GM12872 (cell line): ENCODE results near the gene PPP3CA.

Source experiments
- TF ChIP-seq, protein P1 (sequence below): IDR thresholded peaks from 3 replicates; pipeline ENCODE4 v1.5.1; 2011; ENCODE audit warnings: low read depth, mild to moderate bottlenecking, low read length, moderate library complexity; ENCODE audit not compliant: insufficient read depth

The PPP3CA gene

DNA sequence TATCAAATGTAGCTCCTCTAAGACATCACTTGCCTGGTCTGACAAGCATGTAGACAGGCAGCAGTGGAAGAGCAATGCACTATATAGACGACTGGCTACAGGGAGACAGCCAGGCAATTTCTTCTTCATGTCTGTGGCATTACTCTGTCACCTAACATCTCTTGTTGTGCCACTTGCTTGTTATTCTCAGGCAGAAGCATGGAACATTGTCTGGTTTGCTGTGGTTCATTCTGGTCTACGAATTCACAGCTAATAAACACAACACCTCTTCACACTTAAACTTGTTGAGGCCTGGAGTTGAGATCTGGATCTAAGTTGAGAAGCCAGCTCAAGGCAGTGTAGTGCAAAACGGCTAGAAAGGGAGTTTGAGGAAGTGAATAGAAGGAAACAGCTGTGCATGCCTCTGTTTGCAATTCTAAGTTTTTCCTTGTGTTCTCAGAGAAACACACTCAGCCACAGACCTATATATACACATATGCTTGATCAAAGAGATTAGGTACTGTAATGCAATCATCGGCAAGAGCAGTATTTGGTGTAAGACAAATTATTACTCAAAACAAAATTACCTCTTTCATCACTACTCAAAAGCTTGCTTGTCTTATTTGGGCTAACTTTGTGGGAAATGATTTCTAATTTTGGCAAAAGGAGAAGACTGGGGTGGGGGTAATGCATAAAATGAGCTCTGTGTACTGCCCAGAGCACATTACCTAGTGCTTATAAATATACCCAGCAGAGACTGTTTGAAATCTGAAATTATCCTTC lies 243.8 kb downstream of the PPP3CA start:
- TF ChIP-seq, protein P1, sequence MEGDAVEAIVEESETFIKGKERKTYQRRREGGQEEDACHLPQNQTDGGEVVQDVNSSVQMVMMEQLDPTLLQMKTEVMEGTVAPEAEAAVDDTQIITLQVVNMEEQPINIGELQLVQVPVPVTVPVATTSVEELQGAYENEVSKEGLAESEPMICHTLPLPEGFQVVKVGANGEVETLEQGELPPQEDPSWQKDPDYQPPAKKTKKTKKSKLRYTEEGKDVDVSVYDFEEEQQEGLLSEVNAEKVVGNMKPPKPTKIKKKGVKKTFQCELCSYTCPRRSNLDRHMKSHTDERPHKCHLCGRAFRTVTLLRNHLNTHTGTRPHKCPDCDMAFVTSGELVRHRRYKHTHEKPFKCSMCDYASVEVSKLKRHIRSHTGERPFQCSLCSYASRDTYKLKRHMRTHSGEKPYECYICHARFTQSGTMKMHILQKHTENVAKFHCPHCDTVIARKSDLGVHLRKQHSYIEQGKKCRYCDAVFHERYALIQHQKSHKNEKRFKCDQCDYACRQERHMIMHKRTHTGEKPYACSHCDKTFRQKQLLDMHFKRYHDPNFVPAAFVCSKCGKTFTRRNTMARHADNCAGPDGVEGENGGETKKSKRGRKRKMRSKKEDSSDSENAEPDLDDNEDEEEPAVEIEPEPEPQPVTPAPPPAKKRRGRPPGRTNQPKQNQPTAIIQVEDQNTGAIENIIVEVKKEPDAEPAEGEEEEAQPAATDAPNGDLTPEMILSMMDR = no peak

DNA sequence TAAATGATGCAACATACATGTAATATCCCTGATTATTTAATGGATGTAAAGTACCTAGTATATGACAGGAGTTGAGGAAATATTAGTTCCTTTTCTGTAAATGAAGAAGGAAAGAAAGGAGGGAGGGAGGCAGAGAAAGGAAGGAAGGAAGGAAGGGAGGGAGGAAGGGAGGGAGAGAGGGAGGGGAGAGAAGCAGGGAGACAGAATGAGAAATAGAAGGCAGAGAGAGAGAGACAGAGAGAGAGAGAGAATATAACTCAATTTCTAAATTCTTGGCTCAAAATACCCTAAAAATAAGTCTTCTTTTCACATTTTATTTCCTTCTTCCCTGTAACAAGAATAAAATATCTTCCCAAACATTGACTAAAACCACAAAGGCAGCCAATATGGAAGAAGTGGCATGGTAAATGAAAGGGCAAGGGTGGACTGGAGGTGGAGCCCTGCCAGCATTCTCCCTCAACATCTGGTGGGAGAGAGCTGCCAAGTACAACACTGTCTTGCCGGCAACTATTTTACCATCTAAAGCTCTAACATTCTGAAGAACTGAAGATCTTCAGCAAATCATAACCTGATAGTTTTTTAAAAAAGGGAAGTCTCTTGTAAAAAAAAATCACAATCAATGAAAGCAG lies 245.1 kb downstream of the PPP3CA start:
- TF ChIP-seq, protein P1 = no peak

DNA sequence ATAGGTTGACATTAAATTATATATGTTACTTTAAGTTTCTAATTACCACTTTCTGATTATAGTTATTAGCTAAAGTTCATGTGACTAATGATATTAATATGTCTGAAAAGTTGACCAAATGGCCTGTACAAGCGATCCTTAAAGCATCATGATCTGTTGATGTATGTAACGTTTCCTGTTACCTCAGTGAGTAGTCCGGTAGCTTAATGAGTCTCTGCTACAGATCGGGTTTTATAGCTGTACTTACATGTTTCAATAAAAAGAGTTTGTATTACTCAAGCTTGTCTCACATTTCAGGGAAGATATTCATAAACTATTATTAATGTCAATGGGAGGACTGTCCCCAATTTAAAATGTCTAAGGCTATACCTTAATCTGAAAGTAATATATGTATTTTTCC lies 246.3 kb downstream of the PPP3CA start:
- TF ChIP-seq, protein P1 = no peak

DNA sequence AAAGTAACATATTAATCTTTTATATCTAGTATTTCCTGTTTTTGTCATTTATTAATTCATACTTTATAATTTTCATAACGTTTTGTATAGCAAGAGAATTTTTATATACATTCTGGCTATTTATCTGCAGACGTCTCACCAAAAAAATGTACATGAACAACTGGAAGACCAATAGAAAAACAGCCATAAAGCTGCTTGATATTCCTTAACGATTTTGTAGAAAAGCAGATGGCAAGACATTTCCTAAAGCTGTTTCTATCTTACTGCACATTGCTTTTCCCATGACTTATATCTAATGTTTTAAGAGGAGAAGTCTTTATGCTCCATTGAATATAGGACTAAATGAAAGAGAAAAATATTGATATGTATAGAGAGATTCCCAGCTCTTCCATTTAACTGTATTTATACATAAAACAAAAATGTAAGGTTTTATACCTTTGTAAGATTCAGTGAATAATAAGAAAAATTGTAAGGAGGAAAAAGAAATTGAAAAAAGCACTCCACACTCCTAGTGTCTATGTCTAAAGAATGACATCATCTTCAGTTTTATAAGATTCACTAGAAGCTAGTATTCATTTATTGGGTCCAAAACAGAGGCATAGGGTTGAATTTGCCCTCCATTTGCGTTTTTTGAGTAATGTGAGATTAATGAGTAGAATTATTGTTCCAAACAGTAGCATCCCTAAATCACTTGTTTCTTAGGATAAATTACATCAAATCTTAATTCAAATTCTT lies 248.5 kb downstream of the PPP3CA start:
- TF ChIP-seq, protein P1 = no peak

DNA sequence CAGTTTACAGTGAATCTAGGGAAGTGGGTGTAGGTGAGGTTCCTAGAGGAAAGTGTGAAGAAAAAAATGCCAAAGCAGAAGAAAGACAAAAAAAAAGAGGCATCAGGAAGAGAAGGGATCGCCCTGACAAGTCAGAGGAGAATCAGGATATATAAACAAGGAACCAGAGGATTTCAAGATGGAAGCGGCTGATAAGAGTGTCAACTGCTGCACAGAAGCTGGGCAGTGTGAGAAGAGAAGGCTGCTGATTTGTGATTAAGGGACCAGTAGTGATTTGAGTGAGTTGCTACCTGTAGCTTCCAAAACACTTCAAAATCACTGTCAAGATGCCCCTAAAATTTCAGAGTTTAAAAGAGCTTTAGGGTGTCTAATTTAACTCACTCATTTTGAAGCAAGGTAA lies 258.2 kb downstream of the PPP3CA start:
- TF ChIP-seq, protein P1 = no peak

DNA sequence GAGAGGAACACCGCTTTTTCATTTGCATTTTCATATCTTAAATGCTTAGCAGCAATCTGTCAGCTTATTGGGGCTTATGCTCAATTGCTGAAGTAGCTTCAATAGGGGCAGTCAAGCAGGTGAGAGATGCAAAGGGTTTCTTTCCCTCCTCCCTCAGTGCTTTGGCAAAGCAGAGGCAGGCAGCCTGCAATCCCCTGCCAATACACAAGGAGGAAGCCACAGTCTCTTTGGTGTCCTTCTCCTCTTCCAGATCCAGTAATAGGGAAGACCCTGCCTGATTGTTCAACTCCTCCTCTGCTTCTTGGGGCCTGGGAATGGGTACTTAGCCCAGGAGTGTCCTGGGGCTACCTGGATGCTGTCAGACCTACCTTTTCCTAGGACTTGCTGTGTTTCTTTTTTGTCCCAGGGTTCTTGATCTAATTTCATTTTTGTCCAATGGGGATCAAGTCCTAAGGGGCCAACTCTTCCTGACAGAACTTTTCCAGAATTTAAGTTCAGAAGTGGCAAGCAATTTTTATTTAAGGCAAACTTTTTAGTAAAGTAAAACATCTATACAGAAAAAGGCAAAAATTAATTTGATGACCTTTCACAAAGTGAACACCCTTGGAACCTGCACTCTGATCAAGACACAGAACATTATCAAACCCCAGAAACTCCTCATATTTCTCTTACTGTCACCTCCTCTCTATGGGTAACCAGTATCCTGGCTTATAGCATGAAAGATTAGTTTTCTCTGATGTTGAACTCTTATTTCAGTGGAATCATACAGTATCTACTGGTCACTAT lies 260.3 kb downstream of the PPP3CA start:
- TF ChIP-seq, protein P1 = peak; percentile 31; the same call in 1 of the 3 replicates
